Cardiac fibroblast (primary cell): ENCODE results near the gene CNIH3.

ENCODE experiments used
- DNase-seq, 2 donors: peaks; one replicate each; pipeline versions ENCODE4 v3.0.0 to v3.0.0-alpha.2; 2010; ENCODE audit warnings: low read depth in 2 of 2
- H3K4me3 ChIP-seq, 2 donors: replicated peaks in 1 of 2; 1 replicate in 1 of 2; 2 replicates in 1 of 2; pipeline ENCODE4 v1.5.1; 2011; ENCODE audit warnings: low read depth in 2 of 2, low read length in 2 of 2, mild to moderate bottlenecking in 2 of 2, moderate library complexity in 1 of 2
- TF ChIP-seq, protein P1 (sequence below): IDR thresholded peaks from one replicate; pipeline ENCODE4 v1.5.1; 2011; ENCODE audit warnings: low read depth, mild to moderate bottlenecking, low read length, inconsistent platforms

The CNIH3 gene

DNA sequence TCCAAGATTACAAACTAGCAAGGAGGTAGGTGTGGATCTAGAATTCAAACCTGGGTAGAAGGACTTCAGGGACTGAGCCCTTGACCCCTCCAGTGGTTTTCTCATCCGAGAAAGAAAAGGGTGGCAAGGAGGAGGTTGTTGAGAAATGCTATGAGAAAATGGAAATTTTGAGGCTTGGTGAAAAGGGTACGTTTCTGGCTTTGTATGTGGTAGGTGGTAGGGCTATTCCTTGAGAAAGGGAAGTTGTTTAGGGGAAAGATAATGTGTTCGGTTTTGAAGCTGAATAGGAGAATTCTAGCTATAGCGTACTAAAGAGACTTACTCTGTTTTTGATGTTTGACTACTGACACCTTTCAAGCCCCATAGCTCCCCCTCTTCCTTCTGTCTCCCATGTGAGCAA is 133.8 kb downstream of the CNIH3 start:
- H3K4me3 ChIP-seq, result no peak overlapping the region
- TF ChIP-seq, protein P1, sequence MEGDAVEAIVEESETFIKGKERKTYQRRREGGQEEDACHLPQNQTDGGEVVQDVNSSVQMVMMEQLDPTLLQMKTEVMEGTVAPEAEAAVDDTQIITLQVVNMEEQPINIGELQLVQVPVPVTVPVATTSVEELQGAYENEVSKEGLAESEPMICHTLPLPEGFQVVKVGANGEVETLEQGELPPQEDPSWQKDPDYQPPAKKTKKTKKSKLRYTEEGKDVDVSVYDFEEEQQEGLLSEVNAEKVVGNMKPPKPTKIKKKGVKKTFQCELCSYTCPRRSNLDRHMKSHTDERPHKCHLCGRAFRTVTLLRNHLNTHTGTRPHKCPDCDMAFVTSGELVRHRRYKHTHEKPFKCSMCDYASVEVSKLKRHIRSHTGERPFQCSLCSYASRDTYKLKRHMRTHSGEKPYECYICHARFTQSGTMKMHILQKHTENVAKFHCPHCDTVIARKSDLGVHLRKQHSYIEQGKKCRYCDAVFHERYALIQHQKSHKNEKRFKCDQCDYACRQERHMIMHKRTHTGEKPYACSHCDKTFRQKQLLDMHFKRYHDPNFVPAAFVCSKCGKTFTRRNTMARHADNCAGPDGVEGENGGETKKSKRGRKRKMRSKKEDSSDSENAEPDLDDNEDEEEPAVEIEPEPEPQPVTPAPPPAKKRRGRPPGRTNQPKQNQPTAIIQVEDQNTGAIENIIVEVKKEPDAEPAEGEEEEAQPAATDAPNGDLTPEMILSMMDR, result no peak
- DNase-seq, result no peak

DNA sequence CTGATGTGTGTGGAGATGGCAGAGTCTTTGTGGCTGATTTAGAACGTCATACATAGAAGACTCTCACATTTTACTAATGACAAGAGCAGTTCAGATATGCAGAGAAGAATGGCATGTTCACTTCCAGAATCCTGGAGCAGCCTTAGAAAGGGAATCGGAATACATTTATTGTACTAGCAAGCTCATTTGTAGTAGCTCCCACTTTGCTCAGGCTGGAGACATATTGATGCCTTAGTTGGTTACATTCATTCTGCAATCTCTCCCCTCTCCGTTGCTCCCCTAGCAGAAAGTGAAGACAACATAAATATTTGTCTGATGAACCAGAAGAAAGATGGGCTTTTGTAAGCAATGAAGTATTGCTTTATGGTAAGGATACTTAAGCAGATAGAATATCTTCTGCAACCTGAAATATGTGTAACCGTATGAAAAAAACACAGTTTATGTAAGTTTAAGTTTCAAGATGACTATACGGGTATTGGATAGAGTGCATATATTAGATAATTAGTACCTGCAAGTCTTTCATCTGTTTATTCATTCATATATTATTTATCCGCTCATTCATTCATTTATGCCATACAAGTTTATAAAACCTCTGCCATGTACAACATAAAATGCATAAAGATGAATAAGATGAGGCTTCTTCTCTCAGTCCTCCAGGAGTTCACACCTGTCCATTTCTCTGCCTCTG is 135.7 kb downstream of the CNIH3 start:
- TF ChIP-seq, protein P1, result no peak
- no peak overlapping the region for H3K4me3 ChIP-seq
- DNase-seq, result no peak

GRCh38 chr1:224753491-224753890 is 137.4 kb downstream of the CNIH3 start:
- H3K4me3 ChIP-seq, result no peak overlapping the region
- no peak for DNase-seq
- TF ChIP-seq, protein P1, result no peak

DNA sequence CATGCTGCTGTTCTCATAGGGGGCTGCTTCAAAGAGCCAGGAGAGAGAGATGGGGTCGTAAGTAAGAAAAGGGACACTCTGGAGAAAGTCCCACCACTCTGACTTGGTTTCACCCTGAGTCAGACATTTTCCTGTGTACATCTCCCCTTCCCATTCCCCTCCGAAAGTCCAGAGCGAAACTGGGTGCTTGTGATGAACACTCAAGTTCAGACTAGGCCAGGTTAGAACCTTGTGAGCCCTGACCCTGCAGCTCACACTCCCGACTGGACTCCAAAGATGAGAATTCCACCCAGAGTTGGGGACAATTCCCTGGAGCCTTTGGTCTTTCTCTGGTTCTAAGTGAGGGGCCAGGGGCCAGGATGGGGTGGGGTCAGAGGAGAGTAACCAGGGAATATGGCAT is 139.5 kb downstream of the CNIH3 start:
- no peak for DNase-seq
- H3K4me3 ChIP-seq, result no peak overlapping the region
- TF ChIP-seq, protein P1, result no peak

DNA sequence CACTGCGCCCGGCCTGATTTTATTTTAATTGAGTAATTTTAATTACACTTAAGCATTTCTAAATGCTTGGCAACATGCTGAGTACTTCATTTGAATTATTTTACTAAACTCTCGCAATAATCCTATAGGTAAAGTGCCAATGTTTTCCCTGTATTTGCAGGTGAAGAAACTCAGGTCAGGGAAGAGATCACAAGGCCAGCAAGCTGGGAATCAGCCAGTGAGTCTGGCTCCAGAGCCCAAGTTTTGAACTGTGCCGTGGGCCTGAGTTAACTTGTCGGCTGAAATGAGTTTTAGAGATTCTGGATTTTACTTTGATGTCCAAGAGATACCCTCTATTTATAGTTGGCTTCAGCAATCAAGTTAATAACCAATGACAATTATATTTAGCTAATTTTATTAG is 141.4 kb downstream of the CNIH3 start:
- TF ChIP-seq, protein P1, result no peak
- no peak for DNase-seq
- no peak overlapping the region for H3K4me3 ChIP-seq

DNA sequence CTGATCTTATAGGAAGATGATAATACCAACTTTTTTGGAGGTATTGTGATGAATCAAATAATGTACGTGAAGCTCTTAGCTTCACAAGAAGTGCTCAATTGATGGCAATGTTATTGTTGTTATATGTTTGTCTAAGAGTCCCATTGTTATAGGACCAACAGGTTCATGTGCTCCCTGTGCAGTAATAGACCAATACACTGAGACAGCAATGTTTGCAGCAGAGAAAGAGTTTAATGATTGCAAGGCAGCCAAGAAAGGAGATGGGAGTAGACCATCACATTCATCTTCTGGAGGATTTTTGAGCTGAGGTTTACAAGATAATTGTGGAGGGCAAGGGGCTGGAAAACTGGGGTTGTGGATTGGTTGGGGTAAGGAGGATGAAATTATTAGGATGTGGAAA is 143.0 kb downstream of the CNIH3 start:
- TF ChIP-seq, protein P1, result no peak
- DNase-seq, result no peak
- no peak overlapping the region for H3K4me3 ChIP-seq

DNA sequence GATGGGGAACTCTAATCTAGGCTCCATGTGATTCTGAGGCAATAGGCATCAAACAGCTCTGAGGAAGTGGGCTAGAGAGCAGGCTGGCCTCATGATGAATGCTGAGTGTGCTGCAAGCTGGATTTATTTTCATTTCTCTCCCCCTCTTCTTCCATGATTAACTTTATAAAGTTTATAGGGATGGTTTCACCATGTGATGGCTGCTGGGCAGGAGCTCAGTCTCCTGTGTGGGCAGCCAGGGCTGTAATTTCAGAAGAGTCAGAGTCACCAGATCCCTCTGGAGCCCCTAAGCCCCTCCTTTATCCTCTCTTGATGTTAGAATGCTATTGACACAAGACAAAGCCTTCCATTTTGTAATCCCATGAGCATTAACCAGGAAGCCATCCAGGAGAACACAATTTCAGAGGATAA is 143.6 kb downstream of the CNIH3 start:
- peak in 1 of 2 donors; percentile 7 for DNase-seq
- H3K4me3 ChIP-seq, result no peak overlapping the region
- TF ChIP-seq, protein P1, result no peak
